Esophagus muscularis mucosa (tissue), 4 donors: ENCODE results near the gene DIP2C.

Experiments
- CTCF ChIP-seq, 3 experiments: fragments of 200-600 bp in 2 of 3; fragments of 450-650 bp in 1 of 3; sonication (generic) in 2 of 3; IDR thresholded peaks; one replicate each; pipeline ENCODE4 v1.5.1; 2017 to 2019; ENCODE audit warnings: antibody characterized with exemption in 3 of 3, mild to moderate bottlenecking in 2 of 3, moderate library complexity in 1 of 3
- EP300 ChIP-seq: sonication (generic); formaldehyde crosslinking; IDR thresholded peaks from one replicate; pipeline ENCODE4 v1.6.1; 2017; ENCODE audit warnings: antibody characterized with exemption
- POLR2A ChIP-seq: fragments of 450-650 bp; IDR thresholded peaks from one replicate; pipeline ENCODE4 v1.6.1; 2017; ENCODE audit warnings: antibody characterized with exemption, moderate library complexity, mild to moderate bottlenecking, low read depth
- POLR2AphosphoS5 ChIP-seq, 2 donors: sonication (generic); formaldehyde crosslinking; IDR thresholded peaks; one replicate each; pipeline ENCODE4 v1.6.1; 2017; ENCODE audit warnings: antibody characterized with exemption in 2 of 2

- TF ChIP-seq EP300 (no peak), CTCF (IDR thresholded peaks at IDR 0.05) (no peak), POLR2A (no peak), POLR2AphosphoS5 (IDR thresholded peaks at IDR 0.05) (no peak)
These were observed 180.7 kb downstream of the DIP2C start for GRCh38 chr10:508726-509125.
